K562 (cell line): ENCODE measurements around the gene CFC1. TPM values are rescaled to one million over a fixed set of nuclear protein-coding genes. Genes with fewer than 3 reads are reported as not detected.
"Not testable (repeated sequence)": the region's sequence is repeated elsewhere in the genome, so short reads cannot be mapped to it uniquely, and the experiment has no call there.

ENCODE experiments used
- ATAC-seq: fragments of 200-7000 bp; cut with Tn5 transposase; 3 replicates; pipeline ENCODE4 v1.9.1; 2020; ENCODE audit warnings: moderate library complexity
- BruUV-seq: library from RNA; stranded (reverse); fragments of 400-500 nt; replicated peaks from 2 replicates; lab custom pipeline; 2021; lab: Mats Ljungman, UMichigan
- CTCF ChIA-PET: fragments of 300-600 bp; formaldehyde crosslinking; extraction: SDS; loops from one replicate; lab custom pipeline; 2021; ENCODE audit warnings: low intra/inter-chr PET ratio; lab: Yijun Ruan, JAX
- POLR2A ChIA-PET: fragments of 300-600, 350-650 bp; sonication (Branson Sonifier 250); formaldehyde crosslinking; extraction: SDS; loops from one replicate; lab custom pipeline; 2021; ENCODE audit warnings: antibody characterized with exemption, inconsistent platforms; lab: Yijun Ruan, JAX
- DNase-seq, 4 experiments: peaks; one replicate each; pipeline versions ENCODE4 v3.0.0 to v3.0.0-alpha.2; 2011 to 2018; ENCODE audit warnings: low spot score in 3 of 4, mixed read lengths in 3 of 4; ENCODE audit errors: extremely low read depth in 1 of 4
- FAIRE-seq: peaks from 2 replicates; lab custom pipeline; 2011; peaks lifted over from hg19 to GRCh38; lab: Jason Lieb, UNC
- H2AFZ ChIP-seq: 2 replicates; pipeline ENCODE4 v1.6.0; 2011; ENCODE audit warnings: low read depth, low read length, control low read depth, inconsistent platforms
- H3K27ac ChIP-seq: fragments of 200-600 bp; 3 replicates; pipeline ENCODE4 v1.8.0; 2011; ENCODE audit warnings: low read depth, mild to moderate bottlenecking, control low read depth, inconsistent platforms, low read length, moderate library complexity, mixed read lengths; ENCODE audit errors: extremely low read depth
- H3K27me3 ChIP-seq, 2 experiments: fragments of 300-600 bp in 1 of 2; 2 replicates in 1 of 2; 3 replicates in 1 of 2; pipeline versions ENCODE4 v1.6.0 to v1.8.0; 2011; ENCODE audit warnings: inconsistent platforms in 2 of 2, low read length in 2 of 2, mild to moderate bottlenecking in 1 of 2, mixed read lengths in 1 of 2, moderate library complexity in 1 of 2; ENCODE audit not compliant: control insufficient read depth in 2 of 2, insufficient read depth in 2 of 2
- H3K36me3 ChIP-seq: fragments of 300-600 bp; 3 replicates; pipeline ENCODE4 v1.8.0; 2011; ENCODE audit warnings: mild to moderate bottlenecking, low read length, inconsistent platforms; ENCODE audit not compliant: control insufficient read depth, insufficient read depth
- H3K4me1 ChIP-seq, 2 experiments: fragments of 200-600 bp in 1 of 2; replicated peaks in 1 of 2; 2 replicates in 1 of 2; 3 replicates in 1 of 2; pipeline versions ENCODE4 v1.5.1 to v1.8.0; 2011; ENCODE audit warnings: inconsistent platforms in 2 of 2, low read length in 2 of 2, mild to moderate bottlenecking in 1 of 2, mixed read lengths in 1 of 2, moderate library complexity in 1 of 2; ENCODE audit not compliant: control insufficient read depth in 2 of 2, insufficient read depth in 2 of 2
- H3K4me2 ChIP-seq: 2 replicates; pipeline ENCODE4 v1.6.1; 2011; ENCODE audit warnings: low read length, control low read depth, inconsistent platforms, mixed read lengths; ENCODE audit not compliant: insufficient read depth
- H3K4me3 ChIP-seq: fragments of 200-600 bp; sonication (generic), shearing (Covaris generic); 2 replicates; pipeline ENCODE4 v1.5.1; 2016; ENCODE audit warnings: control low read depth, inconsistent platforms
- H3K79me2 ChIP-seq: fragments of 200-600 bp; 3 replicates; pipeline ENCODE4 v1.8.0; 2011; ENCODE audit warnings: low read length, inconsistent platforms; ENCODE audit not compliant: control insufficient read depth, insufficient read depth
- H3K9ac ChIP-seq, 2 experiments: 2 replicates each; pipeline versions ENCODE4 v1.6.0 to v1.6.1; 2011; ENCODE audit warnings: low read depth in 2 of 2, low read length in 2 of 2, control low read depth in 1 of 2, inconsistent platforms in 1 of 2, mild to moderate bottlenecking in 1 of 2, mixed read lengths in 1 of 2; ENCODE audit not compliant: insufficient read depth in 1 of 2
- H3K9me1 ChIP-seq: one replicate; pipeline ENCODE4 v1.6.0; 2011; ENCODE audit warnings: inconsistent platforms, mild to moderate bottlenecking, low read length, moderate library complexity; ENCODE audit not compliant: control insufficient read depth, insufficient read depth
- H3K9me3 ChIP-seq: replicated peaks from 2 replicates; pipeline ENCODE4 v1.5.1; 2011; ENCODE audit warnings: low read depth, low read length, inconsistent platforms; ENCODE audit not compliant: control insufficient read depth, insufficient read depth
- H4K20me1 ChIP-seq: replicated peaks from 2 replicates; pipeline ENCODE4 v1.6.1; 2011; ENCODE audit warnings: low read length, inconsistent platforms, mixed read lengths; ENCODE audit not compliant: control insufficient read depth, insufficient read depth
- WGBS: fragments of 100-300 bp; shearing (Covaris generic); methylation state at CpG from one replicate; pipeline ENCODE4 v1.1.6; 2016; ENCODE audit warnings: low coverage, mixed read lengths; ENCODE audit not compliant: insufficient coverage; ENCODE audit errors: missing lambda C conversion rate; 5-methylcytosine and 5-hydroxymethylcytosine counted together
- in situ Hi-C: fragments of 300-500 bp; cut with MboI; formaldehyde crosslinking; loops from 4 replicates; pipeline ENCODE4 v1.15.0; 2018; ENCODE audit warnings: inconsistent platforms, mixed read lengths
- intact Hi-C: fragments of 100-400 bp; cut with micrococcal nuclease; formaldehyde crosslinking; loops from 2 replicates; pipeline ENCODE4 v1.14.2; 2022
- polyA plus RNA-seq, 8 experiments: library from polyadenylated mRNA; depleted of rRNA in 4 of 8; stranded (reverse) in 5 of 8; unstranded in 3 of 8; fragments of >200 nt; fragmentation: Nextera tagmentation in 2 of 8; fragmentation: Illumina TruSeq in 1 of 8; extraction: Ambion mirVana in 2 of 8; extraction: Trizol in 1 of 8; gene quantifications; 2 replicates each; pipeline versions ENCODE4 v1.2.1 to v1.2.3, GENCODE V29; 2011 to 2014; ENCODE audit warnings: inconsistent platforms in 1 of 8, missing spikeins in 1 of 8
- total RNA-seq, 7 experiments: library from RNA; depleted of rRNA in 6 of 7; stranded (reverse); fragments of >200 nt in 6 of 7; fragmentation: Illumina TruSeq in 2 of 7; extraction: Trizol in 2 of 7; gene quantifications; 2 replicates each; pipeline versions ENCODE4 v1.2.1 to v1.2.3, GENCODE V29; 2011 to 2021; ENCODE audit warnings: low replicate concordance in 1 of 7

CFC1 gene
- total and polyA plus RNA-seq, 9 of the 15 experiments (the other 6 are each of a cell fraction or from before 2014, with no cell fraction given), result not detected

DNA sequence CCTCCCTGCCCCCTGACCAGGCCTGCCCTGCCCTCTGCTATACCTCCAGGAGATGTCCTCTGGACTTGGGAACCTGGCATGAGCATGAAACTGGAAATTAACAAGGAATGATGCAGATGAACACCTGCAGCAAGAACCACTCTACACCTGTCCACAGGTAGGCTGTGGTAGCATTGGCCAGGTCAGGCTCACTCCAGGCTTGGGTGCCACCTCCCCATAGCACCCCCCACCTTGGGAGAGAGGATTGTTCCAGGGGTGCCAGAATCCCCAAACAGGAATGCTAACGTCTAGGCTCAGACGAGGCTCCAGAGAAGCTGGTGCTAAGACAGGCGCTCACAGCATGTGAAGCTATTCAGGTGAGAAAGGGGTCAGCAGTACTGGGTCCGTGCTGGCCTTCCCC is 5.4 kb downstream of the CFC1 start:
- intact Hi-C loops, H3K9ac ChIP-seq, H3K36me3 ChIP-seq, H3K4me3 ChIP-seq, H4K20me1 ChIP-seq, POLR2A ChIA-PET, CTCF ChIA-PET, H3K27ac ChIP-seq, H3K9me1 ChIP-seq, H3K27me3 ChIP-seq, BruUV-seq, H3K4me2 ChIP-seq, H3K9me3 ChIP-seq, FAIRE-seq, ATAC-seq, H2AFZ ChIP-seq, H3K79me2 ChIP-seq, H3K4me1 ChIP-seq, DNase-seq: not testable (repeated sequence)
- in situ Hi-C loops, result loop anchor here (25.0 kb wide), 1 partner anchor 207 kb away; no protein-coding TSS in a partner anchor
- WGBS, result 0% methylated on average over 1 of the region's 4 CpGs

GRCh38 chr2:130592791-130593414 is 6.5 kb downstream of the CFC1 start:
- H3K4me1 ChIP-seq, H3K9ac ChIP-seq, FAIRE-seq, H3K27ac ChIP-seq, CTCF ChIA-PET, DNase-seq, H3K4me3 ChIP-seq, BruUV-seq, H3K79me2 ChIP-seq, H3K4me2 ChIP-seq, H3K27me3 ChIP-seq, H3K9me3 ChIP-seq, intact Hi-C loops, H3K9me1 ChIP-seq, H2AFZ ChIP-seq, H3K36me3 ChIP-seq, H4K20me1 ChIP-seq, POLR2A ChIA-PET: not testable (repeated sequence)
- in situ Hi-C loops, result loop anchor here (25.0 kb wide), 1 partner anchor 206 kb away; no protein-coding TSS in a partner anchor
- peak; percentile 21; the same call in 1 of the 3 replicates for ATAC-seq
- 3% methylated on average over 6 of the region's 40 CpGs for WGBS

DNA sequence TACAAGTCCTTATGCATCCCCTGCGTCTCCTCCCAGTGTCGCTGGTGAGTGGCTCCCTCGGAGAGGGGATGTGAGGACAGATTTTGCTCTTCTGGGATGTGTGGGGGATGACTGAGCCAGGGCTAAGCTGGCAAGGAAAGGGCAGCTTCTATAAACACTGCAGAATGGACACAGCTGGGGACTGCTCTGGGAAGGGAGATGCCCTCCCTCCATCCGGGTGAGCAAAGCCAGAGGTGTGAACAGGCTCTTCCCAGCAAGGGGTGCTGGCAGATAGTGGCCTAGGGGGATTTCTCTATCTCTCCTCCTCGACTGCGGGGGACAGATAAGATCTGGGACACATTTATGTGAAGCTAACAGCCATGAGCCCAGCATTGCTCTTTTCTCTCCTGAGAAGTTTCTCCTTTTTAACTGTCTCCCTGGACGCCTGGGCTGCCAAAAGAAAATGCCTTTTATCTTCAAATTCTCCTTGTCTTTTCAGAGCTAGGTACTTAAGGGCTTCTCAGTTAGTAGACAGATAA is 8.5 kb downstream of the CFC1 start:
- FAIRE-seq, H4K20me1 ChIP-seq, H3K9me3 ChIP-seq, intact Hi-C loops, H3K36me3 ChIP-seq, DNase-seq, H3K27me3 ChIP-seq, H3K4me3 ChIP-seq, CTCF ChIA-PET, H3K4me2 ChIP-seq, BruUV-seq, POLR2A ChIA-PET, H2AFZ ChIP-seq, H3K27ac ChIP-seq, H3K9me1 ChIP-seq, H3K79me2 ChIP-seq, H3K9ac ChIP-seq, H3K4me1 ChIP-seq: not testable (repeated sequence)
- peak; percentile 30; the same call in 2 of the 3 replicates for ATAC-seq
- 0% methylated on average over 2 of the region's 7 CpGs for WGBS
- in situ Hi-C loops, result loop anchor here (25.0 kb wide), 1 partner anchor 204 kb away; no protein-coding TSS in a partner anchor
